HG02642 (cell line): ENCODE results near the gene TMEM132C.
"Not testable (repeated sequence)": the region's sequence is repeated elsewhere in the genome, so short reads cannot be mapped to it uniquely, and the experiment has no call there.

Experiments
- ATAC-seq: cut with Tn5 transposase; IDR thresholded peaks from one replicate; pipeline ENCODE4 v1.9.1; 2021; ENCODE audit warnings: mild to moderate bottlenecking; ENCODE audit not compliant: unreplicated experiment, poor library complexity

The TMEM132C gene

GRCh38 chr12:128459067-128459466, 192.1 kb downstream of the TMEM132C start:
- ATAC-seq = no peak

DNA sequence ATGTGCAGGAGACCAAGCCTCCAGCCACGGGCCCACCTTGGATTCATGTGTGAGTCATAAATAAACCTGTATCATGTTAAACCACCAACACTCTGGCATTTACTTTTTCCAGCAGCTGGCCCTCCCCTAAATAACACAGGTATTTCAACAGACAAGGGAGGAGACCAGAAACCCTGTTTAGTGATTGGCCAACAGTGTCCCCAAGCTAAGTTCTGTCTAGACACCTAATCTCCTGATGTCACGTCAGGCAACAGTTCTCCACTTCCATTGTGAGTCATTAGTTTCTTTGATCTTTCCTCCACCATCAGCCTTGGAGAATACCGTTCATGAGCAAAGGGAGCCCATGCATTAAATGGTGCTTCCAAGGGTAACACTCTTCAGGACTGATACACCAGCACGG, 196.9 kb downstream of the TMEM132C start:
- ATAC-seq = no peak

- no peak for ATAC-seq
Measured at GRCh38 chr12:128467882-128468281, 200.9 kb downstream of the TMEM132C start.

- ATAC-seq = no peak
Measured at GRCh38 chr12:128468926-128469325, 202.0 kb downstream of the TMEM132C start.

DNA sequence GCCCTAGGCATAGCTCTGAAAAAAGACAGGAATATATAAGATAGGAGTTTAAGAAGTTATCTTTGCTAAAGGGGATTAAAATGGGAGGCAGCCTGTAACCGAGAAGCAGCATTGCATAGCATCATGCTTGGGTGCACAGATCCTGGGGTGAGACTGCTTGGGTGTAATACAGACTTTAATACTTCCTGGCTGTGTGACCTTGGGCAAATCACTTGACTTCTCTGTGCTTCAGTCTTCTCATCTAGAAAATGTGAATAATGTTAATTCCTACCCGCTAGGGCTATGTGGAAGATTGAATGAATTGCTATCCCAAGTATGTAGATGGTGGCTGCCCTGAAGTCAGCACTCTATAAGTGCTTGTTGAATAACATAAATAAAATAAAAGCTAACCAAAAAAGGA, 204.5 kb downstream of the TMEM132C start:
- ATAC-seq = no peak

DNA sequence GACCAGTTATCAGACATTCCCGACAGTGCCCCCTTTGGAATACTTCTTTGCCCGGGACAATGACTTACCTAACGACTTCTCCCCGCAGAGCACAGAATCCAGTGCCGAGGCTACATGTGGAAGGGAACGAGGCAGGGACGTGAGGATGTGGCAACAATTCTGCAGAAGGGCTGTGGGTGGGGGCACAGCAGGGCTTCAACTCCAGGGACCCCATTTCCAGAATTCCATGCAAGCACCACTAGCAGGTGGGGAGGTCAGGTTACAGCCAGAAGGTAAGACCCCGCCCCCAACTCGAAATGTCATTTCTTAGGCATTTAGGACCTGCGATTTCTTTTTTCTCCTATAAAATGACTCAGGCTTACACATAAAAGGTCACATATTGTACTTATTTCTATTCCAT, 207.9 kb downstream of the TMEM132C start:
- ATAC-seq = no peak

DNA sequence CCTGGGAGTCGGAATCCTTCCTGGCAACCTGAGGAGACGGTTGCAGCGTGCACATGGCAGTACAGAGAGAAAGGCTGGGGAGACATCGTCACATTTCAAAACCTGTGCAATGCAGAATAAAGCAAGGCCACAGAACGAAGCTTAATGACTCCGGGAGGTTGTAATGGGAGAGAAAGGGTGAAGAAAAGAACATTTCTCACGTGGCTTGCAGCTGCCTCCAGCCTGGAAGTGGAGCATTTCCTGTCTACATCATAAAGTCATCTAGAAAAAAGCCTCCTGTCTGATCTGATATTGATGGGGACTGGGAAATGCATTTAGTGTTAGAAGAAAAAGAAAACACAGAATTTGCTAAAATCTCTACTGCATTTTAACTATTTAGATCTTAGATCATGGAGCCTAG, 209.3 kb downstream of the TMEM132C start:
- ATAC-seq = no peak

GRCh38 chr12:128483526-128484255, 216.7 kb downstream of the TMEM132C start:
- ATAC-seq = no peak

GRCh38 chr12:128497376-128497775, 230.4 kb downstream of the TMEM132C start:
- ATAC-seq = not testable (repeated sequence)

DNA sequence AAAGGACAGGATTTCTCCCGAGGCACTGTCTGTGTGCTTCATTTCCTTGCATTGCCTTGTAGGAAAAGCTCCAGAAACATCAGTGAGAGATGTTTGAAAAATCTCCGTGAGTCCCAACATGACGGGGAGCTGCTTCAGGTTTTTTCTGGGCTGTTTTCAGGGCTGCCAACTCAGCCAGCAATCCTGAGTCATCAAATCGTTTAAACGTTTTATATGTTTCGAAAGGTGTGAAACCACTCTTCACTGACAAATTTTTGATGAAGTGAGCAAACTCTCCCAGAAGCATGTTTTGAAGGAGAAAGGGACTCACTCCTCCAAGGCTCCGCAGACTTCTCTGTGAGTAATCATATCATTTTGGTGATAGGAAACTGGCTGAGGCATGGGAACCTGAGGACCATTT, 240.5 kb downstream of the TMEM132C start:
- ATAC-seq = no peak

DNA sequence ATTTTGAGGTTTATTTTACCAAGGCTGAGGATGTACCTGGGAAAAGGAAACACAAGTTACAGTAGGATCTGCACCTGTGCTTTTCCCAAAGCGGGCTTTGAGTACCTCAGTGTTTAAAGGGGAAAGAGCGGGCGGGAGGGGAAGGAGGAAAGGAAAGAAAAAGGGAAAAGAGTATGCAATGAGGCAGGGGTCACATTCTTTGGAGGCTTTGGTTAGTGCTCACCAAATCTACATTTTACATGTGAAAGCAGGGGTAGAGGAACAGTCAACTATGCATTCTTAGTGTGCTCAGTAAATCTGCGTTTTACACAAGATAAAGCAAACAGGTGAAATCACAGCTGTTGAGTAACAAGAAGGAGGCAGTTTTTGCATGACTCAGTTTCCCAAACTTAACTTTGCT, 242.2 kb downstream of the TMEM132C start:
- ATAC-seq = no peak

- ATAC-seq = no peak
Measured at GRCh38 chr12:128510511-128510910, 243.5 kb downstream of the TMEM132C start.

- no peak for ATAC-seq
Measured at GRCh38 chr12:128513331-128513730, 246.4 kb downstream of the TMEM132C start.

GRCh38 chr12:128513831-128514230, 246.9 kb downstream of the TMEM132C start:
- no peak for ATAC-seq

- no peak for ATAC-seq
Measured at GRCh38 chr12:128518644-128519043, 251.7 kb downstream of the TMEM132C start.

DNA sequence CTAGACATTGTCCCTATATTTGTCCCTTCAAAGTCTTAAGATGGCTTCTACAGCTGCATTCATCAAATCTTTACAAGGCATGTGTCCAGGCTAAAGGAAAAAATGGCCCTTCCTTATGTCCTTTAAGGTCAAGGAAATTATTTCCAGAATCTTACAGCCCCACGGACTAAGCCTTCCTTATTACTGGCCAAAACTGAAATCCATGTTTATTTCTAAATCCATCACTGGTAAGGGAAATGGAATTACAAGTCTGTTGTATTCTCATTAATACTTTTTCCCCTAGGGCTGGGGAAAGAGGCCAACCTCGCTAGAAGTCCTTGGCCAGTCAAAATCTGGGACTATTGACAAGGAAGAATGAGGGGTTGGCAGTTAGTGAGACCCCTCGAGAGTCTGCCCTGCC, 252.5 kb downstream of the TMEM132C start:
- no peak for ATAC-seq

- no peak for ATAC-seq
Measured at GRCh38 chr12:128521981-128522380, 255.0 kb downstream of the TMEM132C start.

GRCh38 chr12:128524439-128524838, 257.5 kb downstream of the TMEM132C start:
- no peak for ATAC-seq

GRCh38 chr12:128531170-128531569, 264.2 kb downstream of the TMEM132C start:
- no peak for ATAC-seq

GRCh38 chr12:128534906-128535305, 267.9 kb downstream of the TMEM132C start:
- peak; percentile 66 for ATAC-seq

DNA sequence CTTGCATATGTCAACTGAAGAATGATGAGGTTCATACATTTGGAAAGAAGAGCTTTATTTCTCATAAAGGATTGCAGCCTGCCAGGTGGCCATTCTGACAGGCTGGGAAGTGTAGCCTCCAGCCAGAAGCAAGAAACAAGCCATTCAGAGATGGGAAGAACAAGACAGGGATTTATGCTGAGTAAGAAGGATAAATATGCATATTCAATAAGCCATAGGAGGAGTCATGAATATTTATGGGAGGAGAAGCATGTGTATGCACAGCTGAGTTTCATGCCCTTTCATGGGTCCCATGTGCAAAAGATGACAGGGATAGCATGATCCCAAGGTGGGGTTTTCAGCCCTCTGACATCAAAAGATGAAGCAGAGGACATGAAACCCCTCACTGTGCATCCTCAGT, 269.8 kb downstream of the TMEM132C start:
- ATAC-seq = no peak

- ATAC-seq = no peak
Measured at GRCh38 chr12:128537668-128538067, 270.7 kb downstream of the TMEM132C start.
